Urothelium cell line (cell line): Measurements from ENCODE around the gene UBALD2.
"Not testable (repeated sequence)": the region's sequence is repeated elsewhere in the genome, so short reads cannot be mapped to it uniquely, and the experiment has no call there.

ENCODE experiments used
- DNase-seq: peaks from one replicate; pipeline ENCODE4 v3.0.0; 2011; ENCODE audit warnings: low spot score, mixed read lengths
- FAIRE-seq: peaks from 2 replicates; lab custom pipeline; 2011; peaks lifted over from hg19 to GRCh38; lab: Jason Lieb, UNC

Gene UBALD2

DNA sequence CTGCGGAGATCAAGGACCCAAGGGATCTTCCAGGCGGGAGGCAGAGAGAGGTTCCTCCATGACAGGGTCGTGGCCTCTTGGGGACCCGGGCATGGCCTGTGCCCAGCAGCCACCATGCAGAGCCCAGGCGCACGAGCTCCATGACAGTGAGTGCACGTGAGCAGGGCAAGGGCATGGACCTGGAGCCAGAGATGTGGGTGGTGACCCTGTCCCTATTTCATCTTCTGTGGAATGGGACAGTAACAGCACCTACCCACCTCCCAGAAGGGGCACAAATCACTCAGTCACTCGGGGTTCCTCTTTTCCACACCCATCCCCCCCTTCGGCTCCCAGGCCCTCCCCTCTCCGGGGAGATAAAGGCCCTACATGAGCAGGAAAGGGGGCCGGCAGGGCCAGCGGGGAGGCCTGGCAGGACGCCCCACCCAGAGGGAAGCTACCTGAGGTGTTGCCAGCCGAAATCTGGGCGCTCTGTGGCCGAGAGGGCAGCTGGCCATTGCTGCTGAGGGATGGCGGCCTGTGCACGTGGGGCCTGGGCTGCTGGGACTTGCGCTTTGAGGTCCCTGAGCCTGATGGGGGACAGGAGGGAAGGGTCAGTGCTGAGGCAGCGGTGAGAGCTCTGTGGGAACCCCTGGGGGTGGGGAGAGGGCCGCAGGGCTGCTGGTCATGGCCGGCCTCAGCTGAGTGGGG is 10.4 kb downstream of the UBALD2 start:
- DNase-seq (no peak), FAIRE-seq (no peak)

DNA sequence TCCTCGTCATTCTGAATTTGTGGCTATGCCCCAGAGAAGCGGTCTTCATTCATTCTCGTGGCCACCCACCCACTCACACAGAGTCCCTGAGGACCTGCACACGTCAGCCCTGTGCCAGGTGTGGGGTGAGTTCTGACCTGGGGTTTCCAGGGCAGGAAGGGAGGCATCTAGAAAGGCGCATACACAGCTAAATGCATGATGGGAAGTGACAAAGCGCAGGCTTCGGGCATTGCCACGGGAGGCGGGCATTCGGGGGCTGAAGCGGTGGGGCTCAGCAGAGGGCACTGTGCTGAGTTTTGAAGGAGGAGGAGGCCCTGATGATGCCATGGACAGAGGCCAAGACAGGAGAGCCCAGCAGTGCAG is 10.9 kb downstream of the UBALD2 start:
- no peak for FAIRE-seq

DNA sequence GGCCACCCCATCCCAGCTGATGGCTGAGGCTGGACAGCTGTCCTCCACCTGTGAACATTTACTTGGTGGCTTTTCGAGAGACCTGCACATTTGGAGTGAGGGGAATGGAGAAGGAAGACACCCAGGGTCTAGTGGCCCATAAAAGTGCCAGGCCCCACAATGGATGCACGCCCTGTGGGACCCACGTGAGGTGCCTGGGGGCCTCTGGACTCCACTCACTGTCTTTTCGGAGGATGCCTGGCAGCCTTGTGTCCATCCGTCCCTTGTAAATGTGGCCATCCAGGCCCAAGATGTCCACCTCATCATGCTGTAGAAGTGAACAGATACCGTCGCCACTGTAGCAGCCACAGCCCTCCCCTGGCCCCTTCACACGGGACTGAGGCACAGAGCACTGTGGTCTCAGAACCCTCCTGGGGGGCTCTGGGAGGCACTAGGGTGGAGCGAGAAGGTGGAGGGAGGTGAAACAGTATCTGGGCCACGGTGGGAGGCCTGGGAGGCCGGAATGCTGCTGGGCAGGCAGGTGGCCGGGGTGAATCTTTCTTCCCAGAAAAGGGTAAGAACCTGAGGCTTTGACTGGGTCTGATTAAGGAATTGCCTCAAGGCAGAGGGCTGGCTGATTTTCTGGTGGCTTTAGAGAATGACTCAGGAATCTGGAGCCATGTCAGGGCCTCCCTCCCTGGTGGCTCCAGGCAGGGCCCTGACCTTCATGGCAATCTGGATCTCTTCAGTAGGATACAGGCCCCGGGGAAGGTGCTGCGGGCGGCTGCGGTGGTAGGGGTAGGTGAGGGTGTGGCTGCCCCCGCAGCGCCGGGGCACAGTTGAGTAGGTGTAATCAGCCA is 11.5 kb downstream of the UBALD2 start:
- FAIRE-seq (no peak), DNase-seq (no peak)

More for the DNA sequence above, 10.9 kb downstream of the UBALD2 start:
- DNase-seq, result no peak

DNA sequence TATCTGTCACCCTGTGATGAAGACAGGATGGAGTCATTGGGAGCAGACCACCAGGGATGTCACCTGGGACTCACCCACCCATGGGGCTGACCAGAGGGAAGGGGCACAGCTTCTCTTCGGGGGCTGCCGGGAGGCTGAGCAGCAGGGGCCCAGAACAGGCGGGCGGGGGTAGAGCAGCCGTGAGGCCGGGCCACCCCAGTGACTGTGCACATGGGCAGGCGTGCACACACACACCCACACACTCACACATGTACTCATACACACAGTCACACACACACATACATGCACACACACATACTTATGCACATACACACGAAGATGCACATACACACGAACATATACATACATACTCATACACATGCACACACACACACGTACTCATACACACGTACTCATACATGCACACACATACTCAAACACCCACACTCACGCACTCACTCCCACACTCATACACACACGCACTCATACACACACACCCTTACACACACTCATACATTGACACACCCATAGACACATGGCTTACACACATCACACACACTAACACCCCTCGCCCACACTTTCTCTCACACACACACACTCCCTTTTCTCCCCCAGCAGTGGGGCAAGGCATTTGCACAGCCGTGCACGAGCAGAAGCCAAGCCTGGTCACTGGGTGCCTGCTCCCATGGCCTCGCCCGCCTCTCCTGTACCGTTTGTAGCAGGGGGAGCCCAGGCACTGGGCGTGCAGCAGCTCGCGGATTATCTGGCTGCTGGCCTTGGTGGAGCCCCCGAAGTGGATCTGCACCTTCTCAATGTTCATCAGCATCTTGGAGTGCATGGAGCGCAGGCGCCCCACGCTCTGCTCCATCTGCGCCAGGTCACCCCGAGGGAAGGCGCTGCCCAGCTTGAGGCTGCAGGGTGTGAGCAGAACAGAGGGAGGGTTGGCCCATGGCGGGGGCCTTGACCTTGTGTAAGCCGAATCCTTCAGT is 12.4 kb downstream of the UBALD2 start:
- FAIRE-seq (peak; percentile 99), DNase-seq (no peak)

DNA sequence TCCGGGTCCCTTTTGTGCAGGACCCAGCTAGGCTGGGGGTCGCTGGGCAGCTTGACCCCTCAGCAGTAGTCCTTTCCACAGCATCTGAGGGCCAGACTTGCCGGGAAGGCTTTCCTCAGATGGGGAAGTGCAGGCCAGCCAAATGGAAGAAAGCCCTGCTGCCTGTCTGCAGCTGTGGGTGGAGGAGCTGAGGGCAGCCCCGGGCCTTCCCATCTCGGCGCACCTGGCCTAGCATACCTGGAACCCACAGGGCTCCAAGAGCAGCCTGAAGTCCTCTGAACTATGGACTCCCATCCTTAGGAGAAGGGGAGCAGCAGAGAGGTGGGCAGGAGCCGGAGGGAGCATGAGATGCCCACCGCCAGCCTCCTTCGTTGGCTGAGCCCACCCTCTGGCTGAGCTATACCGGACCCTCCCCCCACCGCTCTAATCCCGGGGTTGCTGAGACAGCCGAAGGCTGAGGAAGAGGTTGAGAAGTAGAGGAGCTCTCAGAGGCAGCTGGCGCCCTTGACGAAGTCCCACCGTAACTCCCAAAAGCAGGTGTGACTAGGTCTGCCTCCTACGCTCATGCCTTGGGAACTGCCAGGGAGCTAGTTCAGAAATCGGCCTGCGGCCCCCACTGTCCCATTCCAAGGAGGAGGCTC is 13.2 kb downstream of the UBALD2 start:
- FAIRE-seq, result no peak
- DNase-seq, result no peak

DNA sequence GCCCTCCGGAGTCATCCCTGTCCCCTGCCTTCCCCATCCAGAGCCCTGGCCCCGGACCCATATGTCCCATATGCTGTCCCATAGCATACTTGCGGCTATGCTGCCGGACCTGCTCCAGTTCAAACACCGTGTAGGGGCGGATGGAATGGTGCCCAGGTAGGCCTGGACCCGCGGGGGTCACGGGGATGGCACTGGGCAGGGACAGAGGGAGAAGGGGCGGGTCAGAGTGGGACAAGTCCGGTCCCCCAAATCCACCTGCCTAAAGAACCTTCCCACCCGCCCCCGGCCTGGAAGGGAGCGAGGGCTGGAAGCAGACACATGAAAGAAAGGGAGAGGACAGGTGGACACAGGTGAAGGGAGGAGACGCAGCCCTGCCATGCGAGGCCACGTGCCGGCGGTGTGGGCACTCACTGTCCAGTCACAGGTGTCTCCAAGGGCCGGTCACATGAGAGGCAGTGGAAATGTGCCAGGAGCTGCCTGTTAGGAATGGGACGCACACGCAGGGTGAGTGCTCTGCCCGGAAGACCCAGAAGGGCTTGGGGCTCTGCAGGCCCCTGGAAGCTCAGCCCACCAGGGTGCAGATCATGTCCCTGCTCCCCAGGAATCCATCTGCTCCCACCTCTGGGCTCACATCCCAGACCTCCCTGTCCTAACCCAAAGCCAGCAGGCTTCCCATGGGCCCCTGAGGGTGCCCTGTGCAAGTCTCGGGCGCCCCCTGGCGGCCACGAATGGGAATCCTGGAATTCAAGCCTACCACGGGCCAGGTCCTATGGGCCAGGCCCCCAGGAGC is 14.0 kb downstream of the UBALD2 start:
- FAIRE-seq (no peak), DNase-seq (peak; percentile 92)

DNA sequence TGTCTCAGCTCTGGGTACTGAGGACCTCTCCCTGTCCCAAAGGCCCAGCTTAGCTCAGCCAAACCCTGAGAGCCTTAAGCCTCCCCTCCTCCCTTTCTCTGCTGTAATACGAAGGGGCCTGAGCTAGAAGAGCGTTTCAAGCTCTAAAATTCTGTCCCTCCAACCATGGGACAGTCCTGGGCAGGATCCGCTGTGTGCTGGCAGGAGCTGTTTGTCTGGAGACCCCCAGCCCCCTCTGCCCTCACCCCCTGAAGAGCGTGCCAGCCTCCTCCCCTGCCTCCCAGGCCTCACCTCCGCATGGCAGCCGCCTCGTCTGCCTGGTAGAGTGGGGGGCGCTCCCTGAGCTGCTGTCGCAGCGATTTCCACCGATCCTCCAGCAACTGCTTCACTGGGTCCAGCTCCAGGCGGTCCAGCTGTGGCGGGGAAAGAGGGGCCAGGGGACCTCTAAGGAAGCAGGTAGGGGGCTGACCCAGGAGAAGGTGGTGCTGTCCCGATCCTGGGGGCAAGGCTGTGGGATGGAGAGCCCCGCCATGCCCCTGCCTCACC is 14.7 kb downstream of the UBALD2 start:
- no peak for DNase-seq

DNA sequence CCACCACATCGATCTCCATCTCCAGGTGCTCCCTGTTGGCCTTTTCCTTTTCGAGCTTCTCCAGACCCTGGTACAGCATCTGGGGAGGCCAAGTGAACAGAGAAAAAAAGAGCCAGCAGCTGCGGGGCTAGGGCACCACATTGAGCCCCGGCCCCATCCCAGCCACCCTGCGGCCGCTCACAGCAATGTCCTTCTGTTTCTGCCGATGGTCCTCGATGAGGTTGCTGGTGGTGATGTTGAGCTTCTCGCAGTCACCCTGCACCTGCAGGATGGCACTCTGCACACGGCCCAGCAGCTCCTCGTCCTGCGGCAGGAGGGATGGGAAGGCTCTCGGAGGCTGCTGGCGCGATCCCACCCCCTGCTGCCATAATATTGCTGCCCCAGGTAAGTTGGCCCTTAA is 15.5 kb downstream of the UBALD2 start:
- FAIRE-seq, result no peak

More for the DNA sequence above, 14.7 kb downstream of the UBALD2 start:
- FAIRE-seq, result no peak

DNA sequence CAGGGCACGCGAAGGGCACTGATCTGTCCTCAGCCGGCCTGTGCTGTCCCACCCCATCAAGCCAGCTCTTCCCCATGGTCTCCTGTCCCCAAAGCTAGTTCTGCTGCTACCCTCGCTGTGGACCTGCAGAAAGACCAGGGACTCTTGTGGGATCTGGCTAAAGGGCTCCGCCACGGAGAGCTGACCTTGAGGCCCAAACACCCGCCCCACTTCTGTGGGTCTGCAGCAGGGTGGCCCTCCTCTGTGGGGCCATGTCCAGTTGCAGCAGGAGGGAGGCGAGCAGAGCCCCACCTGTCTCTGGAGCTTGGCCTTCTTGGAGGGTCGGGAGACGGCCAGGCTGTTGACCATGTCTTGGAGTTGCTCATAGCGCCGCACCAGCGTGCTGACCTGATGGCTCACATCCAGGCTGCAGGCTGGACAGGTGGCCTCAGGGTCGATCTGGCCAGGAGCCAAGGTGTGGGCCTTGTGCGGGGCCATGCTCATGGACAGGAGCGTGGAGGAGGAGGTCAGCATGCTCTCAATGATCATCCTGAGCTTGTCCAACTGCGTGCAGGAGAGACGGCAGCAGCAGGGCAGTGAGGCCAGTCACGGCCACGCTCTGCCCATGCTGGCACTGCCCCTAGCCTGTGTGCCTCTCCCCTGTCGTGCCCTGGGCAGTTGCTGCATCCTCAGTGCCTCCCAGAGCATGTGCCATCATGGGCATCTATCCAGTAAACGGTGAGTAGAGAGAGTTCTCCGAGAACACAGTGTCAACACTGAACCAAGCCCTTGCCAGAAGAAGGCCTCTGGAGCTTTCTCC is 16.6 kb downstream of the UBALD2 start:
- FAIRE-seq, result no peak

More for the DNA sequence above, 15.5 kb downstream of the UBALD2 start:
- no peak for DNase-seq

DNA sequence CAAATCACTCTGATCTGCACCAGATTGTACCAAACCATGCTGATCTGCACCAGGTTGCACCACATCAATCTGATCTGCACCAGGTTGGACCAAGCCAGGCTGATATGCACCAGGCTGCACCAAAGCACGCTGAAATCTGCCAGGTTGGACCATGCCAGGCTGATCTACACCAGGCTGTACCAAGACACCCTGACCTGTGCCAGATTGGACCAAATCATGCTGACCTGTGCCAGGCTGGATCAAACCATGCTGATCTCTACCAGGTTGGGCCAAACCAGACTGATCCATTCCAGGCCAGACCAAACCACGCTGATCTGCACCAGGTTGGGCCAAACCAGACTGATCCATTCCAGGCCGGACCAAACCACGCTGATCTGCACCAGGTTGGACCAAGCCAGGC is 27.4 kb downstream of the UBALD2 start:
- no peak for FAIRE-seq
- DNase-seq, result no peak

More for the DNA sequence above, 16.6 kb downstream of the UBALD2 start:
- DNase-seq, result no peak

DNA sequence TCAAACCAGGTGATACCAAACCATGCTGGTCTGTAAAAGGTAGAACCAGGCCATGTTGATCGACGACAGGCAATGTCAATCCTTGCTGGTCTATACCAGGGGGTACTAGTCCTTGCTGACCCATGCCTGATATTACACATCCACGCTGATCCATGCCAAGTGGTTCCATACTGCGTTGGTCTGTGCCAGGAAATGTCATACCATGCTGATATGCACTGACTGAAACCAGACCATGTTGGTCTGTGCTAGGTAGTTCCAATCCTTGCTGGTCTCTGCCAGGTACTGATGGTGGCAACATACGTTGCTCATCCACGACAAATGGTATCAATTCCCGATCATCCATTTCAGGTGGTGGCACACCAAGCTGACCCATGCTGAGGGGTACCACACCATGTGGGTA is 28.0 kb downstream of the UBALD2 start:
- FAIRE-seq (no peak), DNase-seq (no peak)

DNA sequence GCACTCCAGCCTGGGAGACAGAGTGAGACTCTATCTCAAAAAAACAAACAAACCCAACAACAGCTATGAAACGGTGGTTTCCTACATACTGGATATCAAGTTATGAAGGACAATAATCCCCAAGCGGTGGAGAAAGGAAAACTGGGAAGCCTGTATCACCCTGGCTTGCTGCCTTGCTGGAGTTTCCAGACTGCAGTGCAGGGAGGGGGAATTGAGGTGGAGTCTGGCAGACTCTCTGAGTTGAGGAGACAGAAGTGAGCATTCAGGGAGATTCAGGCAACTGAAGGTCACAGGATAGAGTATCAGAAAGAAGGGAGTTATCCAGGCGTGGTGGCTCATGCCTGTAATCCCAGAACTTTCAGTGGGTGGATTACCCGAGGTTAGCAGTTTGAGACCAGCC is 31.0 kb downstream of the UBALD2 start:
- FAIRE-seq (no peak), DNase-seq (no peak)

DNA sequence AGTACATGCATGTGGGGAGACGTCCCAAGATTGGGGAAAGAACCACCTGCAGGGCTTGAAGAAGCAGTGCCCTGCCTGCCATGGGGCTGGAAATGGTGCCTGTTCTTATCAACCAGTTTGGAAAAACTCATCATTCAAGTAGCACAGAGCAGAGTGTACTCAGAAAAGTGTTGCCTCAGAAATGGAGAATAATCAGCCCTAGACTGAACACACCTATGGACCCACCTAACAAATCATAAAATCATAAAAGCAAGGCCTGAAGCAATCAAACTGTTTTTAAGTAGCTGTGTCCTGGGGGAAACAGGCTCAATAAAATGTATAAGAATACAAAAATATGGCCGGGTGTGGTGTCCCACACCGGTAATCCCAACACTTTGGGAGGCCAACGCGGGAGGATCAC is 31.7 kb downstream of the UBALD2 start:
- DNase-seq (no peak), FAIRE-seq (no peak)

DNA sequence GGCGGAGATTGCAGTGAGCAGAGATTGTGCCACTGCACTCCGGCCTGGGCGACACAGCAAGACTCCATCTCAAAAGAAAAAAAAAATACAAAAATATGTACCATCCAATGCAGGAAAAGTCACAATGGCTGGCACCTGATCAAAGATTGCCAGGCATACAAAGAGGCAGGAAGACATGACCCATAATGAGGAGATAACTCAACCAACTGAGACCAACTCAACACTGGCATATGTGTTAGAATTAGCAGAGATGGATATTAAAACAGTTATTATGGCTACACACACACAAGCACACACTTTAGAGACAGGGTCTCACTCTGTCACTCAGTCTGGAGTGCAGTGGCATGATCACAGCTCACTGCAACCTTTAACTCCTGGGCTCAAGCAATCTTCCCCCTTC is 32.3 kb downstream of the UBALD2 start:
- FAIRE-seq (no peak), DNase-seq (no peak)

DNA sequence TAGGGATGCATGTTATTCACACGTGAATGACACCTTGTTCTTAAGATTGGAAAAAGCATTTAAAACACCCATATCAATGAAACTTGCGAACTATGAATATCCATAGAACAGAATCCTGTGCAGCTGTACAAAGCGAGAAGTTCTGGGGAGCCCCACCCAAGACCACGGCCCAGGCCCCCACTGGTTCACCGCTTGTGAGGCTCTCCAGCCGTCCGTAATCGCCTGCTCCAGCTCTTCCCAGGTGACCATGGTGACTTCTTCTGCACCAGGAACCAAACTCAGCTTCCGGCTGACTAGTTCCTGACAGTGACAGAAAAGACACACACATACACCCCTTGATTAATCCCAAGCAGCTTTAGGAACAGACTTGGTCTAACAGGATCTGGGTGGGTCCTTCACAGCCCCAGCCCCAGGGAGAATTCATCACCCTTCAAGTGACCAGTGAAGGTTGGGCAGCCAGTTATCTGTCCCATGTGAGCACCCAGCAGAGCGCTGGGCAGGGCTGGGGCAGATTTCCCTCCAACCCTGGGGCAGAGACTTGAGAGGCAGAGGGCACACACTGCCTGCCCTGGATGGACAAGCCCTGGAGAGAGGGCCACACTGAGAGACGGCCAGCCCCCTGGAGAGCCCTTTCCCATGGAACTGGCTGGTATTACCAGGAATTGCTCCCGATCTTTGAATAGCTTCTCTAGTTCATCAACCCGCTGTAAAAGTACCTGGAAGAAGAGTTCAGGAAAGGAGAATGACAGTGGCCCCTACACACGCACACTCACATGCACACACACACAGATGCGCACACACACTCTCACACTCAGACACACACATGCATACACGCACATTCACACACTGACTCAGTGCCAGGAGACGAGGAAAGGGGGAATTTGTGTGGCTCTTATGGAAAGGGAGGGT is 39.3 kb downstream of the UBALD2 start:
- FAIRE-seq (no peak), DNase-seq (no peak)

DNA sequence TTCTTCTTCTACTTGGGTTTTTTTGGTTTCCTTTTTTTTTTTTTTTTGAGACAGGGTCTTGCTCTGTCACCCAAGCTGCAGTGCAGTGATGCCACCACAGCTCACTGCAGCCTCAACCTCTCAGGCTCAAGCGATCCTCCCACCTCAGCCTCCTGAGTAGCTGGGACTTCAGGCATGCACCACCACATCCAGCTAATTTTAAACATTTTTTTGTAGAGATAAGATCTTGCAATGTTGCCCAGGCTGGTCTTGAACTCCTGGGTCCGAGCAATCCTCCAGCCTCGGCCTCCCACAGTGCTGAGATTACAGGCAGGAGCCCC is 39.9 kb downstream of the UBALD2 start:
- DNase-seq, FAIRE-seq: not testable (repeated sequence)

DNA sequence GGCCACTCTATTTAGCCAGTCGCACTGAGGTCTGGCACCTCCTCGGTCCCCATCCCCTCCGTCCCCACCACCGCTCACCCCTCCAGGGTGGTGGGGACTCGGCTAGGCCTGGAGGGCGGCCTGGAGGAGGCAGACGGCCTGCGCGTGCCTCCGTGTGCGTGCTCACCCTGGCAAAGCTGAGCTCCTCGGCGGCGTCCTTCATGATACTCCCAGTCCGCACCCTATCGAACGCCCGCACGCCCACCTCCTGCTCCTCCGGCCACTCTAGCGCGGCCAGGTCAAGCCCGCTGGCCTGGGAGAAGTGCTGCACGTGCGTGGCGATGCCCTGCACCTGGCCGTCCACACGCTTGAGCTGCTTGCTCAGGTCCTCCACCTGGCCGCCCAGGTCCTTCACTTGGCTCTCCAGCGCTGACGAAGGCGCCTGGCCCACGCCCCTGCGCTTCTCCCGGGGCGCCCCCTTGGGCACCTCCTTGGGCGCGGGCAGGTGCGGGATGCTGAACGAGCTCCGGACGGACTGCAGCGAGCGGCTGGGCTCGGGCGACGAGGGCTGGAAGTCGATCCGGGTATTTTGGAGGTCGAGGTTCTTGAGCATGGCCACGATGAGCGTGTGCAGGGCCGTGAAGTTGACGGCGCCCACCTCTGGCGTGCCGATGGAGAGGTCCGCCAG is 42.3 kb downstream of the UBALD2 start:
- no peak for DNase-seq
- no peak for FAIRE-seq
